GM23338 (cell line): ENCODE data around the gene MINDY1. TPM values are rescaled to one million over a fixed set of nuclear protein-coding genes. Genes with fewer than 3 reads are reported as not detected.
A peak's percentile ranks its signal among the peaks of the same experiment; 100 is the strongest.

Experiments
- ATAC-seq: fragments of 200-7000 bp; cut with Tn5 transposase; 3 replicates; pipeline ENCODE4 v1.9.1; 2020
- DNase-seq: peaks from one replicate; pipeline ENCODE4 v3.0.0-alpha.2; 2015; ENCODE audit warnings: low spot score
- H2AFZ ChIP-seq: fragments of 200-600 bp; sonication (generic); 2 replicates; pipeline ENCODE4 v1.8.0; 2016; ENCODE audit warnings: antibody characterized with exemption, mild to moderate bottlenecking, moderate library complexity
- H3F3A ChIP-seq: fragments of 200-600 bp; sonication (generic); replicated peaks from 2 replicates; pipeline ENCODE4 v1.8.0; 2017; ENCODE audit warnings: antibody characterized with exemption, mixed run types, low read depth
- H3K27ac ChIP-seq: fragments of 200-600 bp; sonication (generic); 2 replicates; pipeline ENCODE4 v1.6.1; 2016; ENCODE audit warnings: low read depth
- H3K27me3 ChIP-seq: fragments of 200-600 bp; sonication (generic); 2 replicates; pipeline ENCODE4 v1.8.0; 2016; ENCODE audit warnings: mild to moderate bottlenecking, mixed run types, moderate library complexity; ENCODE audit not compliant: insufficient read depth
- H3K36me3 ChIP-seq: fragments of 200-600 bp; sonication (generic); 2 replicates; pipeline ENCODE4 v1.8.0; 2016; ENCODE audit warnings: mild to moderate bottlenecking; ENCODE audit not compliant: insufficient read depth
- H3K4me1 ChIP-seq: fragments of 200-600 bp; sonication (generic); 2 replicates; pipeline ENCODE4 v1.8.0; 2016; ENCODE audit warnings: mild to moderate bottlenecking, moderate library complexity; ENCODE audit not compliant: insufficient read depth
- H3K4me2 ChIP-seq: fragments of 200-600 bp; sonication (generic); 2 replicates; pipeline ENCODE4 v1.7.1; 2017; ENCODE audit warnings: mixed run types
- H3K4me3 ChIP-seq: fragments of 200-600 bp; sonication (generic); 2 replicates; pipeline ENCODE4 v1.6.1; 2016; ENCODE audit warnings: mixed run types
- H3K79me2 ChIP-seq: fragments of 200-600 bp; sonication (generic); replicated peaks from 2 replicates; pipeline ENCODE4 v1.8.0; 2017; ENCODE audit warnings: mild to moderate bottlenecking; ENCODE audit not compliant: insufficient read depth
- H3K9me2 ChIP-seq: fragments of 200-600 bp; sonication (generic); 2 replicates; pipeline ENCODE4 v1.8.0; 2017; ENCODE audit not compliant: insufficient read depth
- H4K20me1 ChIP-seq: fragments of 200-600 bp; sonication (generic); replicated peaks from 2 replicates; pipeline ENCODE4 v1.8.0; 2017; ENCODE audit warnings: mild to moderate bottlenecking; ENCODE audit not compliant: insufficient read depth
- H3K27ac Mint-ChIP-seq: 2 replicates; pipeline ENCODE4 v1.8.0; 2020; ENCODE audit warnings: inconsistent platforms, mild to moderate bottlenecking, moderate library complexity, mixed read lengths
- H3K27me3 Mint-ChIP-seq: 3 replicates; pipeline ENCODE4 v1.8.0; 2022; ENCODE audit warnings: low read depth, mild to moderate bottlenecking, moderate library complexity, mixed read lengths, inconsistent platforms; ENCODE audit not compliant: insufficient read depth, poor library complexity
- H3K36me3 Mint-ChIP-seq: 3 replicates; pipeline ENCODE4 v1.8.0; 2021; ENCODE audit warnings: low read depth, mild to moderate bottlenecking, inconsistent platforms, moderate library complexity, mixed read lengths
- H3K4me1 Mint-ChIP-seq: 3 replicates; pipeline ENCODE4 v1.8.0; 2020; ENCODE audit warnings: mild to moderate bottlenecking, inconsistent platforms, mixed read lengths
- H3K4me3 Mint-ChIP-seq: 3 replicates; pipeline ENCODE4 v1.8.0; 2021; ENCODE audit warnings: moderate library complexity, mild to moderate bottlenecking, inconsistent platforms, mixed read lengths
- H3K9me3 Mint-ChIP-seq: 3 replicates; pipeline ENCODE4 v1.8.0; 2020; ENCODE audit warnings: moderate library complexity, mild to moderate bottlenecking, inconsistent platforms, mixed read lengths
- REST ChIP-seq: IDR thresholded peaks from one replicate; pipeline ENCODE4 v1.6.1; 2018; ENCODE audit warnings: antibody characterized with exemption; ENCODE audit not compliant: unreplicated experiment
- STAT1 ChIP-seq: IDR thresholded peaks from one replicate; pipeline ENCODE4 v1.6.1; 2016; ENCODE audit warnings: antibody characterized with exemption; ENCODE audit not compliant: unreplicated experiment
- ZNF331 ChIP-seq: fragments of 250-450 bp; sonication (Bioruptor Pico); IDR thresholded peaks from 2 replicates; pipeline ENCODE4 v1.5.0; 2020; ENCODE audit warnings: low read depth, mild to moderate bottlenecking, moderate library complexity
- long read RNA-seq: library from polyadenylated mRNA; unstranded; transcript quantifications from one replicate; pipeline ENCODE4 v2.0.0, GENCODE V29; 2020; ENCODE audit not compliant: unreplicated experiment
- polyA plus RNA-seq: library from polyadenylated mRNA; unstranded; fragments of >200 nt; fragmentation: Nextera tagmentation; extraction: Ambion mirVana; gene quantifications from 2 replicates; pipeline ENCODE4 v1.2.1, GENCODE V29; 2016
- total RNA-seq: library from RNA; depleted of rRNA; stranded (reverse); fragments of >200 nt; shearing (Covaris generic); gene quantifications from 2 replicates; pipeline ENCODE4 v1.2.3, GENCODE V29; 2014; rRNA removed
- TF ChIP-seq, protein P1 (sequence below), 2 experiments: fragments of 200-600 bp in 1 of 2; sonication (generic) in 1 of 2; conservative IDR thresholded peaks; 2 replicates each; pipeline versions ENCODE4 v1.5.1 to v1.6.1; 2016 to 2017; ENCODE audit warnings: antibody characterized with exemption in 2 of 2, low read depth in 2 of 2, mild to moderate bottlenecking in 2 of 2, moderate library complexity in 1 of 2

The MINDY1 gene, protein sequence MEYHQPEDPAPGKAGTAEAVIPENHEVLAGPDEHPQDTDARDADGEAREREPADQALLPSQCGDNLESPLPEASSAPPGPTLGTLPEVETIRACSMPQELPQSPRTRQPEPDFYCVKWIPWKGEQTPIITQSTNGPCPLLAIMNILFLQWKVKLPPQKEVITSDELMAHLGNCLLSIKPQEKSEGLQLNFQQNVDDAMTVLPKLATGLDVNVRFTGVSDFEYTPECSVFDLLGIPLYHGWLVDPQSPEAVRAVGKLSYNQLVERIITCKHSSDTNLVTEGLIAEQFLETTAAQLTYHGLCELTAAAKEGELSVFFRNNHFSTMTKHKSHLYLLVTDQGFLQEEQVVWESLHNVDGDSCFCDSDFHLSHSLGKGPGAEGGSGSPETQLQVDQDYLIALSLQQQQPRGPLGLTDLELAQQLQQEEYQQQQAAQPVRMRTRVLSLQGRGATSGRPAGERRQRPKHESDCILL
- total RNA-seq (9.7 and 10.3 TPM in 2 replicates), polyA plus RNA-seq (4.2 and 4.5 TPM in 2 replicates)
- long read RNA-seq, partial matches to known transcripts: 1 of 2 reads
- long read RNA-seq, other reads (novel, unspliced or antisense): 1 of 2 reads

DNA sequence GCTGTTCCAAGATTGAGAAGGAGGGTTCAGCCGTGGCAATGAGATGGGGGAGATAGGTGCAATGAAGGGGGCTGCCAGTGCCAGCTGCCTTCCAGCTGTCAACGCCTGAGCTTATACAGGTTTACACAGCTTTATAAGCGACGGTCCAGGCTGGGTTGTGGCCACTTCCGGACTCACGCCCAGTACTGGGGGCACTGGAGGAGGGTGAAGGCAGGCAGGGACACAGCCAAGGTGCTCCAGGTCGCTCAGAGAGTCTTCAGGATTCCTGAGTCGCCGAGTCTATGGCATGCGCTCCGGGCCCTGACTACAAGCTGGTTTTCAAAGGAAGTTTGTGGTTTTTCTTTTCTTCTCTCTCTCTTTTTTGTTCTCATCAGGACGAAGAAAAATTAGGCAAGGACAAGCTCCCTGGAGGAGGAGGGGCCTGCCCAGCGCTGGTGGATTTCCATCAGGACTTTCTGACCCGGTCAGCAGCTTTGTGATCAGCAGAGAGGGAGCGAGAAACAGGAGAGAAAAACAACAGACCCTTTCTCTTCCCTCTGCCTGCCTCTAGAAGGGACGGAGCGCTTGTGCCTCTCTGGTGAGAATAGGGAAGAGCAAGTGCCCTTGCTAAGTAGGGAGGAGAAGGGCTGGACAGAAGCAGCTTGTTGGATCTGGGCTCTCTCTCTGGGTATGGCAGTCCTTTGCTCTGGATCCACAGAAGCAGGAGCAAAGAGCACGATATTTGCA, at the start of gene MINDY1:
TSS of gene MINDY1 (minus strand) at position 576 of the 726 bp plus-strand sequence. CDS start 4,285 bp downstream, outside the sequence.
- TF ChIP-seq REST (peak; percentile 29), STAT1 (no peak)
- TF ChIP-seq, protein P1, sequence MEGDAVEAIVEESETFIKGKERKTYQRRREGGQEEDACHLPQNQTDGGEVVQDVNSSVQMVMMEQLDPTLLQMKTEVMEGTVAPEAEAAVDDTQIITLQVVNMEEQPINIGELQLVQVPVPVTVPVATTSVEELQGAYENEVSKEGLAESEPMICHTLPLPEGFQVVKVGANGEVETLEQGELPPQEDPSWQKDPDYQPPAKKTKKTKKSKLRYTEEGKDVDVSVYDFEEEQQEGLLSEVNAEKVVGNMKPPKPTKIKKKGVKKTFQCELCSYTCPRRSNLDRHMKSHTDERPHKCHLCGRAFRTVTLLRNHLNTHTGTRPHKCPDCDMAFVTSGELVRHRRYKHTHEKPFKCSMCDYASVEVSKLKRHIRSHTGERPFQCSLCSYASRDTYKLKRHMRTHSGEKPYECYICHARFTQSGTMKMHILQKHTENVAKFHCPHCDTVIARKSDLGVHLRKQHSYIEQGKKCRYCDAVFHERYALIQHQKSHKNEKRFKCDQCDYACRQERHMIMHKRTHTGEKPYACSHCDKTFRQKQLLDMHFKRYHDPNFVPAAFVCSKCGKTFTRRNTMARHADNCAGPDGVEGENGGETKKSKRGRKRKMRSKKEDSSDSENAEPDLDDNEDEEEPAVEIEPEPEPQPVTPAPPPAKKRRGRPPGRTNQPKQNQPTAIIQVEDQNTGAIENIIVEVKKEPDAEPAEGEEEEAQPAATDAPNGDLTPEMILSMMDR (conservative IDR thresholded peaks at IDR 0.05; ENCODE audit: low read depth in 2 of 2): peak; percentile 36 to 61
- Histone ChIP-seq H3K36me3 (no peaks in the 10 kb centered on the region), H3K4me1 (peaks cover 25% of the 10 kb centered on the region), H3K4me3 (peak within 1 kb of the TSS; percentile 84), H4K20me1 (no peaks in the 10 kb centered on the region; the same call in 1 of the 2 replicates), H3K79me2 (peaks cover 15% of the 10 kb centered on the region), H3K4me2 (peak within 1 kb of the TSS; percentile 85), H3F3A (peaks cover 10% of the 10 kb centered on the region; the same call in 1 of the 2 replicates), H2AFZ (peak within 1 kb of the TSS; percentile 83), H3K27ac (peak within 1 kb of the TSS; percentile 73), H3K27me3 (no peaks in the 10 kb centered on the region), H3K9me2 (no peaks in the 10 kb centered on the region)
- ATAC-seq (peak; percentile 88), DNase-seq (peak; percentile 94)
- H3K4me3 Mint-ChIP-seq: peak within 1 kb of the TSS; percentile 94
- peak within 1 kb of the TSS; percentile 96 for H3K27ac Mint-ChIP-seq
- H3K4me1 Mint-ChIP-seq: peaks cover 41% of the 10 kb centered on the region
- H3K9me3 Mint-ChIP-seq: no peaks in the 10 kb centered on the region
- peaks cover 23% of the 10 kb centered on the region for H3K27me3 Mint-ChIP-seq
- H3K36me3 Mint-ChIP-seq: peaks cover 3% of the 10 kb centered on the region; the same call in 2 of the 3 replicates

GRCh38 chr1:151056149-151056548, 49.4 kb upstream of the MINDY1 start:
- H3K9me2 ChIP-seq: no peaks in the 10 kb centered on the region
- peaks cover 18% of the 10 kb centered on the region for H3K27me3 Mint-ChIP-seq
- no peak overlapping the region for H3K4me3 ChIP-seq
- peaks cover 20% of the 10 kb centered on the region for H3K4me1 ChIP-seq
- peaks cover 43% of the 10 kb centered on the region for H3K36me3 ChIP-seq
- peaks cover 51% of the 10 kb centered on the region for H3K79me2 ChIP-seq
- peaks cover 68% of the 10 kb centered on the region for H3K36me3 Mint-ChIP-seq
- H4K20me1 ChIP-seq: peaks cover 30% of the 10 kb centered on the region
- peak overlapping the region; percentile 24; the same call in 1 of the 2 replicates for H3K27ac Mint-ChIP-seq
- H3K27ac ChIP-seq: 0 out of 2 replicates have a peak overlapping the region, but pooled peaks have one; percentile 86
- peaks cover 25% of the 10 kb centered on the region for H3K4me1 Mint-ChIP-seq
- H2AFZ ChIP-seq: no peak overlapping the region
- no peaks in the 10 kb centered on the region; the same call in 2 of the 3 replicates for H3K9me3 Mint-ChIP-seq
- H3K4me3 Mint-ChIP-seq: no peak overlapping the region; the same call in 2 of the 3 replicates
- H3F3A ChIP-seq: peaks cover 32% of the 10 kb centered on the region; the same call in 1 of the 2 replicates
- no peak for ATAC-seq
- no peak for DNase-seq
- no peaks in the 10 kb centered on the region for H3K27me3 ChIP-seq
- no peak for TF ChIP-seq ZNF331
- H3K4me2 ChIP-seq: no peak overlapping the region
